ELR (cell line): ENCODE data around the gene KRTAP10-2.

Experiments
- DNase-seq: peaks from one replicate; pipeline ENCODE4 v3.0.0-alpha.2; 2015; ENCODE audit warnings: low read depth

Gene KRTAP10-2

DNA sequence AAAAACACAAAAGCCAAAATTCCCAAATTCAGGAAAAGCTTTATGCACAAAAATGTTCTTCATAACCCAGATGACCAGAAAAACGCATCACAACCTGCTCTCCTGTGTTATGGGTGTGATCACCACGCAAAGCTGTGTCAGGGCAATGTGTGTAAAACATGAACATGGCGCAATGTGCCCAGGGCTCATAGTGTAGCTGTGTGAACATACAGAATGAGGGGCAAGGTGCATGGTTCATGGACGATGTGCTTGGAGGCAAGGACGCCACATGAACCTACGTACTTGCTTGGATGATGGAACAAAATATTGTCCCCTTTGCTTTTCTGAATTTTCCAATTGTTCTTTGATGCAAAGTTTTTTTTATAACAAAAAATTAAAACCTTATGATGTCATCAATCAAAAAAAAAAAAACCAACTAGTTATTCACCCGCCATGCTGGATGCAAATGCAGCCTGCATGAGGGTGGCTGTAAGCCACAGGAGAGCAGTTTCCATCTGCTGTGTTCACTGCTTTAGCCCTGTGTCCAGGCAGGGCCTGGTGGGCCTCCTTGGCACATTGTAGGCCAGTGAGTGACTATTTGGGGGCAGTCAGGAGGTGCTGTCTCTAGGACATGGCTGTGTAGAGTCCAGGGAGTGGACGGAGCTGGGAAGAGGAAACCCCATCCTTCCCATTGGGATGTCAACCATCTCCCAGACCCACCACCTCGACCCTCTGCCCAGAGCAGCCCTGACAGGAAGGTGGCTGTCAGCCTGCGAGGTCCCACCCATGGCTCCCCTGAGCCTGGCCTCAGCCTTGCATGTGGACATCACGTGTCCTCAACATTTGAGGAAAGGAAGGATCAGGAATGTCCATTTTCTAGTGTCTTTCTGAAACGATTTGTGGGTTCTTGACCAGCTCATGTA is 25.0 kb downstream of the KRTAP10-2 start:
- no peak for DNase-seq

DNA sequence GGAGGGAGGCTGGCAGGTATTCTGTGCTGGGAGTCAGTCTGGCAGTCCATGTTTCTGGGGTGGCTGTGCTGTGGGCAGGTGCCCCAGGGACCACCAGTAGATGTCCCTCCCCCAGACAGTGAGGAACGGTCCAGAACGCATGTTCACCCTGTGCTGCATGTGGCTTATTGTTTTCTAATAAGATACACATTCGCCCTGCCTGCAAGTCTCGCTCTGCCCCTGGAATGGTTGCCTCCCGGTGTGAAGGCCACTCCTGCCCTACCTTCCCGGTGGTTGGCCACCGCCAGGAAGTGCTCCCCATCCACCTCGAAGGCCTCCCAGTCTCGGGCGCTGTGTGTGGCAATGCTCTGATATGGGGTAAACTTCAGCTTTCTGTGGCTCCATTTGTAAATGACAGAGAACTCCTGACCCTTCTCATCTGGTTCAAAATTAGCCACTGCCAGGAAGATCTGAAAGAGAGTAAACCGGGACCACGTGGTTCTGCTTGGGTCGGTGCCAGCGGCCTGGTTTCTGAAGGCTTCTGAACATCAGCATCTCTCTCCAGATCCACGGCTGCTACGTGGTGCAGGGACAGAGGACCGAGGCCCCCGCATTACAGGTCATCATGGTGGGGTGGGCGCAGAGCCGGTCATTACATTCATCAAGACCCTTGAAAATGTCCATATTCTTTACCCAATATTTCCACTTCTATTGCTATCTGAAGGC is 25.8 kb downstream of the KRTAP10-2 start:
- DNase-seq: no peak

DNA sequence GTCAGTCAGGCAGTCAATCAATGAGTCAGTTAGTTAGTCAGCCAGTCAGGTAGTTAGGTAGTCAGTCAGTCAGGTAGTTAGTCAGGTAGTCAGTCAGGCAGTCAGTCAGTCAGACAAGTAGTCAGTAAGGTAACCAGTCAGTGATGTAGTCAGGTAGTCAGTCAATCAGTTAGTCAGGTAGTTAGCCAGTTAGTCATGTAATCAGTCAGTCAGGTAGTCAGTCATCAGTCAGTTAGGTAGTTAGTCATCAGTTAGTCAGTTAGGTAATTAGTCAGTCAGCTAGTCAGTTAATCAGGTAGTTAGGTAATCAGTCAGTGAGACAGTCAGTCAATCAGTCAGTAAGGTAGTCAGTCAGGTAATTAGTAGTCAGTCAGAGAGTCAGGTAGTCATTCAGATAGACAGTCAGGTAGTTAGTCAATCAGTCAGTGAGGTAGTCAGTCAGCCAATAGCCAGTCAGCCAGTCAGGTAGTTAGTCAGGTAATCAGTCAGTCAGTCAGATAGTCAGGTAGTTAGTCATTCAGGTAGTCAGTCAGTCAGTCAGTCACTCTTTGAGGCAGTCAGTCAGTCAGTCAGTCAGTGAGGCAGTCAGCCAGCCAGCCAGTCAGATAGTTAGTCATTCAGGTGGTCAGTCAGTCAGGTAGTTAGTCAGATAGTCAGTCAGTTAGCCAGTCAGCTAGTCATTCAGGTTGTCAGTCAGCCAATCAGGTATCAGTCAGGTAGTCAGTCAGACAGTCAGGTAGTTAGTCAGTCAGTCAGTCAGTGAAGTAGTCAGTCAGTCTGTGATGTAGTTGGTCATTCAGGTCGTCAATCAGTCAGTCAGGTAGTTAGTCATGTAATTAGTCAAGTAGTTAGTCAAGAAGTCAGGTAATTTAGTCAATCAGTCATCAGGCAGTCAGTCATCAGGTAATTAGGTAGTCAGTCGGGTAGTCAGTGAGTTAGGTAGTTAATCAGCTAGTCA is 26.6 kb downstream of the KRTAP10-2 start:
- DNase-seq: no peak

DNA sequence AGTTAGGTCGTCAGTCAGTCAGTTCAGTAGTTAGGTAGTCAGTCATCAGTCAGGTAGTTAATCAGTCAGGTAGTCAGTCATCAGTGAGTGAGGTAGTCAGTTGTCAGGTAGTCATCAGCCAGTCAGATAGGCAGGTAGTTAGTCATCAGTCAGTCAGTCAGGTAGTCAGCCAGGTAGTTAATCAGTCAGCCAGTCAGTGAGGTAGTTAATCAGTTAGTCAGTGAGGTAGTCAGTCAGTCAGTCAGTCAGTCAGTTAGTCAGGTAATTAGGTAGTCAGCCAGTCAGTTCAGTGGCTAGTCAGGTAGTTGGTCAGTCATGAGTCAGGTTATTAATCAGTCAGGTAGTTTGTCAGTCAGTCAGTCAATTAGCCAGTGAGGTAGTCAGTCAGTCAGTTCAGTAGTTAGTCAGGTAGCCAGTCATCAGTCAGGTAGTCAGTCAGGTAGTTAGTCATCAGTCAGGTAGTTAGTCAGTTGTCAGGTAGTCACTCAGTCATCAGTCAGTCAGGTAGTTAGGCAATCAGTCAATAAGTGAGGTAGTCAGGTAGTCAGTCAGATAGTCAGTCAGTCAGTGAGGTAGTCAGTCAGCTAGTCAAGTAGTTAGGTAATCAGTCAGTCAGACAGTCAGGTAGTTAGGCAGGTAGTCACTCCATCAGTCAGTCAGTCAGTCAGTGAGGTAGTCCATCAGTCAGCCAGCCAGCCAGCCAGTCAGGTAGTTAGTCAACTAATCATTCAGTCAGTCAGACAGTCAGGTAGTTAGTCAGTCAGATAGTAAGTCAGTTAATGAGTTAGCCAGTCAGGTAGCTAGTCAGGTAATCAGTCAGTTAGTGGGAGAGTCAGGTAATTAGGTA is 27.5 kb downstream of the KRTAP10-2 start:
- DNase-seq: no peak

DNA sequence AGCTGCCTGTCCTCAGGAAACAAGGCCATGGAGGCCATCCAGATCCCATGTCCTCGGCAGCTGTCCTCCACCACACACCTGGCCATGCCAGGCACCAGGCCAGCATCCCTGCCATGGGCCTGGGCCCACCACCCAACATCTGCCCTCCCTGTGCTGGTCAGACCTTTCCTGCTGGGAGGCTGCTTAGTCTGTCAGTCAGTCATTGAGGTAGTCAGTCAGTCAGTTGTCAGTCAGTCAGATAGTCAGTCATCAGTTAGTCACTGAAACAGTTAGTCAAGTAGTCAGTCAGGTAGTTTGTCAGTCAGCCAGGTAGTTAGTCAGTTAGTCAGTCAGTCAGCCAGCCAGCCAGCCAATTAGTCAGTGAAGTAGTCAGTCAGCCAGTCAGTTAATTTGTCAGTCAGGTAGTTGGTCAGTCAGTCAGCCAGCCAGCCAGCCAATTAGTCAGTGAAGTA is 28.5 kb downstream of the KRTAP10-2 start:
- DNase-seq: no peak

- no peak for DNase-seq
Observed at GRCh38 chr21:44521928-44522752, 29.2 kb downstream of the KRTAP10-2 start.

GRCh38 chr21:44521301-44521927 is 29.9 kb downstream of the KRTAP10-2 start:
- no peak for DNase-seq

- no peak for DNase-seq
Observed at GRCh38 chr21:44520326-44521300, 30.7 kb downstream of the KRTAP10-2 start.

GRCh38 chr21:44519346-44520325 is 31.7 kb downstream of the KRTAP10-2 start:
- no peak for DNase-seq

DNA sequence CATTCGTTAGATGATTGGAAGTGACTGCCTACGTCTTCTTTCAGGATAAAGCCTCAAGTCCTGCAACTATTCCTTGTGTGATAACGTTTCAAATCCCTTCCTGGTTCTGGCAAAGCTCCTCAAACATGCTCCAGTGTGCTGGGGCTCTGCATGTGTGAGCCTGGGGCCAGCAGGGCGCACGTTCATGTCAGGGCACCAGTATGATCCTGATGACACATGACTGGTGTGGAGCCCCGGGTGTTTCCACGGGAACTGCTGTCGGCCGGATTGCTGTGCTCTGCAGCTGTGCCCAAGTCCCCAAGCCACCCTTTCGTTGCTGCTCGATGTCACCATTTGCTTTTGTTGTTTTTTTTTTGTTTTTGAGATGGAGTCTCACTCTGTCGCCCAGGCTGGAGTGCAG is 32.6 kb downstream of the KRTAP10-2 start:
- no peak for DNase-seq

DNA sequence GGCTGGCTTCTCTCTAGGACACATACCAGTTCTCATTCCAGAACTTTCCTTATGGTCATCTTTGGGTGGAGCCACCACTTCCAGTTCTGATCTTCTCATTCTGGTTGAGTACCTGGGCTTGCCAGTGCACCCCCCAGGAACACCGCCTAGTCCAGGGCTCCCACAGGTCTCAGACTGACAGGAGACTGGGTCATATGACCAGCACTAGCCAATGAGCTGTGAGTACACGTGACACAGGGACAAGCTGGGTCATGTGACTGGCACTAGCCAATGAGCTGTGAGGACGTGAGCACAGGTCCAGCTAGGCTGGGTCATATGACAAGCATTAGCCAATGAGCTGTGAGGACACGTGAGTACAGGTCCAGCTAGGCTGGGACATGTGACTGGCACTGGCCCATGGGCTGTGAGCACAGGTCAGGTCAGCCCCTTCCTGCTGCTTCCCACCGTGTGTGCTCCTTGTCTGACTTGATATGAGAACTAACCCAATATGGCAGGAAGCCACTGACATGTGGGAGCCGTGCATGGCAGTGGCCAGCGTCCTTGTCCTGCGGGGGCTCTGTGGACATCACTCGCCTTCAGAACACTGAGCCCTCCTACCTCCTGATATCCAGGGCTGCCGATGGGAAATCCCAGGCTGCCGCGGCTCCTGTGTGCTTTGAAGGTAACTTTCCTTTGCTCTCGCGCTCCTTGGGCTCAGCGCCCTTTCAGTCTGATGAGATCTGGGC is 34.0 kb downstream of the KRTAP10-2 start:
- DNase-seq: peak; percentile 6

GRCh38 chr21:44516828-44517174 is 34.5 kb downstream of the KRTAP10-2 start:
- no peak for DNase-seq

DNA sequence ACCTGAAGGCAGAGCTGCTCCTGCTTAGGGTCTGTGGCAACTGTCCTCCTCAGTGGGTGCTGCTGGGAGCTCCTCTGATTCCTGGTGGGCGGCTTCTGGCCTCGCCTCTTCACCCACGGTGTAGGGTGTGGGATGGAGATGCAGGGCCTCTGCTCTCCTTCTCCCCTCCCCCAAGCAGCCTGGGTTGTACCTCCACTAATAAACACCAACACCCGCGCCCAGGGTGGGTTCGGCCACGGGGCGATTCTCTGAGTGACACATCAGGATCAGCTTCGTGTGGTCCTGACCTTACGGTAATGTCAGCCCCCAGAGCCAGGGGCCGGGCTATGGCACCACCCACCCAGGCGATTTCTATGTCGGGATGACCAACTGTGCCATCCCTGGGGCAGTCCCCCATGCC is 35.0 kb downstream of the KRTAP10-2 start:
- DNase-seq: no peak

DNA sequence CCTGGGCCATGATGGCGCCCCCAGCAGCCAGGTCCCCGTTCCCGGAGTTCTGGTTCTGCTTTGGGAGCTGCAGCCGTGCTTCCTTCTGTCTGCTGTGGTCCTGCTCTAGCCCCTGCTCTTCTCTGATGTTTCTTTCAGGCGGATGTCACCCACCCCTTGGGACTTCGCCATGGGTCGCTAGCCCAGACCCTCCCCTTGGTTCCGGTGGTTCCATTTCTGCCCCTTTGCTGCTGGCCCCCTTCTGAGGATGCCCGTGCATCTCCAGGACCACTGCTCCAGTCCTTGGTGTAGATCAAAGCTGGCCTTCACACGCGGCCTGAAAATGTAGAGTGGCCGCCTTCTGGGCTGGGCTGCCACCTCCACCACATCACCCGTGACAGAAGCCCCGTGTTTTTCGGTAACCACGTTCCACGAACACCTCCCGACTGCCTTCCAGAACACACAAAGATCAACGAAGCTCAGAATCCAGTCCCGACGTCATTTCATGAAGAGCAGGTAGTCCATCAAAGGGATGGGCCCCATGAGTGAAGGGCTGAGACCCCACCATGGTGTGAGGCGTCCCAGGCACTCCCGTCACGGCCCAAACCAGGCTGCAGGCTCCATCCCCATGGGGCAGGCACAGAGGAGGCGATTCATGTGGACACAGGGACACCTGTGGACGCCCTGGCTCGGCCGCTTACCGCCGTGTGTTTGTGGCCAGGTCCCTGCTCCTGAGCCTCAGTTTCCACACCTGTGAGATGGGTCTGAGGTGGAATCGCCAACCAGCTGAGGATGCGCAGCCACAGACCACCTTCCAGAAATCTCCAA is 35.7 kb downstream of the KRTAP10-2 start:
- DNase-seq: no peak

- no peak for DNase-seq
Observed at GRCh38 chr21:44514746-44515358, 36.5 kb downstream of the KRTAP10-2 start.

DNA sequence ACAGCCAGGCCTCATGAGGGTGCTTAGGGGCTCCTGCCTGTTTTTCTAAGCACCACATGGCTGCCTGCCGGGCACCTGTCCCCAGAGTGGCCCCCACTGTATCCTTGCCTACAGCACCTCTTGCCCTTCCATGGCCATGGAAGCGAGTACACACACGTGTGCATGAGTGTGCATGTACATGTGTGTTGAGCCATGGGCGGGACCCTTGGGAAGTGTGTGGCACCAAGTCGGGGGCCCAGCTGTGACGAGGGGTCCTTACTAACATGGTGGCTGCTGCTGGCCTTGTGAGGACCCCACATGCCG is 37.1 kb downstream of the KRTAP10-2 start:
- no peak for DNase-seq
